Measurements from ENCODE around the gene TREM2. TPM values are rescaled to one million over a fixed set of nuclear protein-coding genes. Genes with fewer than 3 reads are reported as not detected.

The TREM2 gene
- total RNA-seq, 1 donor from 2014 or later = not detected

DNA sequence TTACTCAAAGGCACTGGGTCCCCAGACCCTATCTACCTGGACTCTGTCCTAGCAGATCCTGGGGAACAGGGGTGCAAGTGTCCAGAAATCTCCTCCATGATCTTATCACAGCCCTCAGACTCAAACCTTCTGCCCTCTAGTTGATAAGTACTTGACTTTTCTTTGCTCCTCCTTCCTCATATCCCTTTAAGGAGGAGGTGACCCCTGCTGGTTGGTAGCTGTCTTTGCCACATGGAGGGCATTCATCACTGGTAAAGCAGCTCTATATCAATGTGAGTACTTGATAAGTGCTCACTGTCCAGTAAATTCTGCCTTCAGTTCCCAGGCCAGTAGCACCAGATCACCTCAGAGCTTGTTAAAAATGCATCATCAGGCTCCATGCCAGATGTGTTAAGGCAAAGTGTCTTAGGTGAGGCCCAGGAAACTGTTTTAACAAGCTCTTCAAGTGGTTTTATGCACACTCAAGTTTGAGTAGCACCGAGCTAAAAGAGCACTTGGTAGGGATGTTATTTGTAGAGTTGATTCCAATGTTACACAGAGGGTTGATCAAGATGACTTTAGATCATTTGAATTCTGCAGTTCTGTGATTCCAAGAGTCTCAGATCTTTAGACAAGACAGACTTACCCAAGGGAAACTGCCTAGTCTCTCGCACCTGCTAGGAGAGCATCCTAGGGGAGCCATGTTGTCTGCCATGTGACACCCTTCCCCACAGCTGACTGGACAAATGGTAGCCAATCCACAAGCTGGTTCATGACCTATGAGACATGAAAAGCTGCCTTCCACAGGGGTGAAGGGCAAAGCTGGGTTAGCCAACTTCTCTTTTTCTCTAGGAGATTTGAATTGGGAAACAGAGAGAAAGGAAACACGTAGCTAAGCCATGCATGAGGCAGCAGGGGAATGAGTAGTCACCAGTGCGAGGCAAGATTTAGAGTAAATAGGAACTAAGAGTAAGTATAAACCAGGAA, 19.4 kb upstream of the TREM2 start:
- DNase-seq = peak; percentile 68

DNA sequence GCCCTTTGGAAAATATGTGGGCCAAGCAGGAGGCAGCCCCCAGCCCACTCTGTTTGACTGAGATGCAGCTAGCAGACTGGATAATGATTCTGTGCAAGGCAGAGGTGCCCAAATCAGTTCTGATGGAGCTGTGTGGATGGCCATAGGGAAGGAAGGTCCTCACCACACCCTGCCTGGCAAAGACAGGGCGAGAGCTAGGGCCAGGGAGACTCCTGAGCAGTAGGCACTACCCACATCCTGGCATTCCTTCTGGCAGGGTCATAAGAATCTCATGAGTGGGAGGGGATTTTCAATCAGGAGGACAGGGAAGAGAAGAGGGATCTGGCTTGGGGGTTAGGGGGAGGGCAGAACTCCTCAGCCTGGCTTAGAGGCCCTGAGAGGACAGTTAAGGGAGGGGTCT, 18.6 kb upstream of the TREM2 start:
- no peak for DNase-seq

DNA sequence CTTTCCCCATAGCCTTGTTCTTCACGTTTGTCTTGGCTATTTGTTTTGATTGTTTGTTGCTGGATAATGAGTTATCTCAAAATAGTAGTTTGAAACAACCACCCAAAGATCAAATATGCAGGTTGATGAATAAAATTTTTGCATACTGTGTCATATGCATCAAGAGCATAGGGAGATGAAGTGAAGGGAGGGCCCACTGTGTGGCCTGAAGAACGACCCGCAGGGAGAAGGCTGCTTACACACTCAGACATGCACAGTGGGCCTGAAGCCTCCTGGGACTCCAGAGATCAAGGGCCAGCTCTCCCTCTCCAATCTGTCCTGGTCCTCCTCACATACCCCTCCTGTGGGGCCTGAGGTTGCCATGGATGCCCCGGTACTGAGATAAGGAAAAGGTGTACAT, 16.2 kb upstream of the TREM2 start:
- no peak for DNase-seq

GRCh38 chr6:41177695-41178094, 14.8 kb upstream of the TREM2 start:
- DNase-seq = no peak

DNA sequence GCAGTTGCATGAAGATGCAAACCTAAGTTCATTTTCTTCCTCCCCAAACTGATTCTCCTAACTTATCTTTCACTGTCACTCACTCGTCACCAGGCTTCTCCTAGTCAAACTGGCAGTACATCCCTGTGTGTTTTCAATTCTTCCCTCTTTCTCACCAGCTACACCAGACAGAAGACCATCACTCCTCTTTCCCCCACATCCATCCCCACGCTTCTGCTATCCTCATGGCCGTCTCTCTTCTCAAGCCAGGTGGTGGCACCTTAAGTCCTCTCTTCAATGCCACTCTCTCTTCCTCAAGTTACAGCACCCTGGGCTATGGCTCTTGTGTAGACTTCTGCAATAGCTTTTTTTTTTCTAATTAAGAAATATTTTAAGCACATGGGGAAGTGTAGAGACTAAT, 14.4 kb upstream of the TREM2 start:
- DNase-seq = no peak

DNA sequence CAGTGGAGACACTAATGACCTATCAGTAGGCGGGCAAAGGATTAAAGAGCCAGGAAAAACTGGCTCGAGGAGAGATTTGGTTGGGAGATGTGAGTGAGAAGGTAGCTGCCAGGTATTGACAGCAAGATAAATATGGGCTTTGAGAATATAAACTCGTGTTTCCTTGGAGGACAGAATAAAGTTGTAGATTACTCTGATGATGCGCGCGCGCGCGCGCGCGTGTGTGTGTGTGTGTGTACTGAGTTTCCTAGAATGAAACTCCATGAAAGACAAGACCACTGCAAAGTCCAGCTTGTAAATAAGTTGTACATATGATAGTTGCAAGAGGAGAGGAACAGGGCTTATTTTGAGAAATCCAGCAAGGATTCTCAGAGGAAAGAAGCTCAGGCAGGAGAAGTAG, 13.3 kb upstream of the TREM2 start:
- no peak for DNase-seq

- no peak for DNase-seq
Observed at GRCh38 chr6:41175084-41175483, 12.2 kb upstream of the TREM2 start.

- DNase-seq = no peak
Observed at GRCh38 chr6:41174610-41175009, 11.7 kb upstream of the TREM2 start.

GRCh38 chr6:41171908-41172307, 9.0 kb upstream of the TREM2 start:
- no peak for DNase-seq

DNA sequence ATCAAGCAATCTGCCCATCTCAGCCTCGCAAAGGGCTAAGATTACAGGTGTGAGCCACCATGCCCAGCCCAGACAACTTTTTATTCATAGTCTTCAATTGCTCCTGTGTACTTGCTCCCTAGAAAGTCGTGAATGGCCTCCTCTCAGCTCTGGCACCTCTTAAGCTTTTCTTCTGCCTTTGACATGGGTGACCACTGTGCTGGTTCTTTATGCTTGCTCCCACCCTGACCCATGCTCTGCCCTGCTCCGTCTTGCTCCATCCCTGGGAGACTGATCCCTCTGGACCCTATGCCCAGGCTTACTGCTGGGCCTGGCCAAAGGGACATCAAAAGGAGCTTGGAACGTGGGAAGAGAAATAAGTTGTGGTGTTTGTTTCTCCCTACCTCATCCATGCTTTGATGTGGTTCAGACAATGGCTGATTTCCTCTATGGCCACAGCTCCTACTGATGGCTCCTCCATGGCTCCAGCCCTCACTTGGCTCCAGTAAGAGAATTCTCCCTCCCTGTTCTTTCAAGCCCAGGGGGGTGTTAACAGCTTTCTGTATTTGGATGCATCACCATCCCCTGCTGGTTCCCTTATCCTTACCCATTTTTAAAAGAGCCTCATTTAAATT, 7.7 kb upstream of the TREM2 start:
- DNase-seq = no peak

DNA sequence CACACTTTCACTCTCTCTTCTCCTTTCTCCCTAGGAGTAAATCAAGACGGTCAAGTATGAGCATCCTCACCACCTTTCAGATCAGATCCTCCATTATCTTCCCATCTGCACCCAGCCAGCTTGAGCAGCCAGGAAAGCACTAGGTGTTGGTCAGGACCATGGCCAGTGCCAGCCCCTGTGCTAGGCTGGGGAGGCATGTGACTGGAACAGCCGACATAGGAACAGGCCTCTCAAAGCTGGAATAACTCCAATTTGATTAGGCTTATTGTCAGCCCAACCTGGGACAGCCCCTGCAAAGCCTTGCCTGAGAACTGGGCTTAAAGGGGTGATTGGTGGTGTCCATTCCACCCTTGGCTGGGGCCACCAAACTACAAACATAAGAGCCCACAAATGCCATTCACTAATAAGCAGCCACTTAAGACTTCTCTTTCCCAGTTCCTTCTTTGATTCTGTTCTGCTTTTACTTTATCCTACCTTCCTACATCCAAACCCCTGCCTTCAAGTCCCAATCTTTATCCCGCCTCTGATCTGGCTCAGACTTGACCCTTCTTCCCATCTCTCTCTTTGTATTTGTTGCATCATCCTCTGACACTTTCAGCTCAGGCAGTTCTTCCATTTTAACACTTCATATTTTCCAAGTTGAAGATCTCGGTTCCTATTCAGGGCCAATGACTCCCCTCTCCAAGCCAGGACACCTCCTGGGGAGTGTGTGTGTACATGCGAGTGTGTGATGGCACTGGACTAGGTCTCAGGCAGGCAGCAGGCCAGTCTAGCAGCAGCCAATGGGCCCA, 4.5 kb upstream of the TREM2 start:
- DNase-seq = peak; percentile 60

DNA sequence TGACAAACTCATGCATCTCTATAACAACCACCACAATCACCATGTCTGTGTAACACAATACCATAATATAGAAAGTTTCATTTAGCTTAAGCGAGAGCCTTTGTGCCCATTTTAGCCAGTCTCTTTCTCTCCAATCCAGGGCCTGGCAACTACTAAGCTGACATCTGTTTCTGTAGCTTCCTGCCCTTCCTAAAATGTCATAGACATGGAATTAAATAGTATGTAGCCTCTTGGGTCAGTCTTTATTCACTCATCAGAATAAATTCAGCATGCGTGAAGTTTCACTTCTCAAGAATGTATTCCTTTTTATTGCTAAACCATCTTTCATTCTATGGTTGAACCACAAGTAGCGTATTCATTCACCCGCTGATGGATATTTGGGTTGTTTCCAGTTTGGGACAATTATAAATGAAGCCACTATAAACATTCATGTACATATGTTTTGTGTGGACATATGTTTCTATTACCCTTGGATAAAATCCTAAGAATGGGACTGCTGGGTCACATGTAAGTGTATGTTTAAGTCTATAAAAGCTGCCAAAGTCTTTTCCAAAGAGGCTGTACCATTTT, 1.7 kb upstream of the TREM2 start:
- DNase-seq = peak; percentile 40

DNA sequence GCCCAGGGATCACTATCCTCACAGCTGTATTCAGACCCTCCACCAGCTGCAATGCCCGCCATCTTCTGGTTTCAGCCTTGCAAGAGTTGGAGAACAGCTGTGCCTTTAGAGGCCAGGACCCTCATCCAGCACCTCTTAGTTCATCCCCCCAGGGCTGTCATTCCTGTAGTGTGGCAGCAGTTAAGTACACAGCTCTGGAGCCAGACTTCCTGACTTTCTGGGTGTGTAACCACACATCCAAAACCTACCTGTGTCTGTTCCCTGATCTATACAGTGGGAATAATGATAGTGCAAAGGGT, 452 bp upstream of the TREM2 start:
- peak; percentile 31 for DNase-seq

GRCh38 chr6:41161851-41162552, 914 bp downstream of the TREM2 start:
- DNase-seq = no peak

GRCh38 chr6:41161380-41161779, 1.5 kb downstream of the TREM2 start:
- no peak for DNase-seq

DNA sequence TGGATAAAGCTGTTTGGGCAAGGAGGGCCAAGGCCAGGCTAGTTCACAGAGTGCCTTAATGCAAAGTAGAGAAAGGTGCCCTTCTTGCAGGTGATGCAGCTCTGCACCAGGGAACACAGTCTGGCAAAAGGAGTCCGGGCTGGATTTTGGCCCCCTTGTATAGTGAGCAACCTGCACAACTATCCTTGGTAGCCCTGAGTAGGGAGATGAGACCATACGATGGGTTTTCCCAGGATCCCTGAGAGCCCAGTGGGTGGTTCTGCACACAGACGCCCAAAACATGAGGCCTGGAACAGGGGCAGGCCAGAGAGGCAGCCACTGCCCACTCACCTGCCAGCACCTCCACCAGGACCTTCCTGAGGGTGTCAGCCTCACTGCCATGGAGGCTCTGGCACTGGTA, 2.0 kb downstream of the TREM2 start:
- no peak for DNase-seq

DNA sequence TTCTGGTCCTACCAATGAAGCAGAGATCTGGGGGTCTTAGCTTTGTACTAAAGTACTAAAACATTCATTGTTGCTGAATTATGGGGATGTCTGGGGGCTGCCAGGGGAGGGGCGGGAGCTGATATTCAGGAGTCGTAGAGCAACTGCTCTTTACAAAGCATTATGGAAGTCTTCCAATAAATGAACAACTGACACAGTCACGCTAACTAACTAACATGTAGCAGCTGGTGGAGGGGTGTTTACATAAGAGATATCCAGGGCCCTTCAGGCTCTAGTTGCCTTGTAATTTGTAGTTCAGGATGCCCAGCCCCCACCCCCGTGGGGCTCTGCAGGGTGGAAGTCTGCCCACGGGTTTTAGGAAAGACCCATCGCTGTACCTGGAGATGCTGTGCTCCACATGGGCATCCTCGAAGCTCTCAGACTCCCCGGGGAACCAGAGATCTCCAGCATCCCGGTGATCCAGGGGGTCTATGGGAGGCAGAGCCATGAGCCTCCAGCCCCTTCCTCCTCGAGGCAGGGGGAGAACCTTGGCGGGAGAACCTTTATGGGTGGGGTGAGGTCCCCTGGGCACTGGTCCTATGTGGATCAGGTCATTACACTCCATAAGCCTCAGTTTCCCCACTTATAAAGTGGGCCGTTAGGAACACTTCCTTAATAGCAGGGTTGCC, 3.4 kb downstream of the TREM2 start:
- peak; percentile 83 for DNase-seq

- DNase-seq = no peak
Observed at GRCh38 chr6:41157323-41157722, 5.6 kb downstream of the TREM2 start.

- no peak for DNase-seq
Observed at GRCh38 chr6:41156771-41157170, 6.1 kb downstream of the TREM2 start.

GRCh38 chr6:41156001-41156400, 6.9 kb downstream of the TREM2 start:
- no peak for DNase-seq

DNA sequence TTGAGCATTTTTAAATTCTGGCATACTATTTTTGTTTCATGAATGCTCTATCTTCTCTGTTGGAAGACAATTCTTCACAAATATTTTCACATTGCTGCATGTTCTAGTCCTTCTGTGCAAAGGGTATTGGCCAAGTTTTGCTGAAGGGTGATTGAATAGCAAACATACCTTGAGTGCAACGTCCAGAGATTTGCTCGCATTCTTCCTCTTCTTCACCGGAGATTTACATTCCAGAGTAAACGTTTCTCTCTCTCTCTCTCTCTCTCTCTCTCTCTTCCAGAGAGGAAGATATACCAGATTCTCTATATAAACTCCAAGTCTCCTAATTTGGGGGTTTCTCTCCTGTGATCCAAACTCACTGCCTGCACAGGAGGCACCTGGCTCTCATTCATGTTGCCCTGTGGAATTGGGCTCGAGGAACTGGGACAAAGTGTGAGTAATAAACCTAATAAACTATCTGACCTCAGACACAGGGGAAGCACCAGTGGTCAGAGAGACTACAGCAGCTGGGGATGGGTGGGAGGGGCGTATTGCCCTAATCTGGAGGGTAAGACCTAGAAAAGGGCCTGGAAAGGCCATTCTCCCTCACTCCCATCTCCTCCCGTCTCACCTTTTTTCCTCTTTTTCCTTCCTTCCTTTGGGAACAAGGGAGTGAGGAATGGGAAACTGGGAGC, 7.6 kb downstream of the TREM2 start:
- DNase-seq = peak; percentile 3

Data from tongue (tissue), 2 donors.